Sigmoid colon (tissue), 7 donors: ENCODE results near the gene ARHGAP10. TPM values are rescaled to one million over a fixed set of nuclear protein-coding genes. Genes with fewer than 3 reads are reported as not detected.

ENCODE experiments used
- DNase-seq: peaks from one replicate; pipeline ENCODE4 v3.0.0-alpha.2; 2019
- H3K27ac ChIP-seq, 4 donors: fragments of 200-600 bp; sonication (generic); one replicate each; pipeline ENCODE4 v1.5.1; 2016 to 2019; ENCODE audit warnings: mild to moderate bottlenecking in 1 of 4
- H3K27me3 ChIP-seq, 3 donors: fragments of 200-600 bp; sonication (generic); one replicate each; pipeline ENCODE4 v1.5.1; 2019; ENCODE audit warnings: mild to moderate bottlenecking in 1 of 3
- H3K36me3 ChIP-seq, 4 donors: fragments of 200-600 bp; sonication (generic); one replicate each; pipeline ENCODE4 v1.5.1; 2016 to 2019
- H3K4me1 ChIP-seq, 4 donors: fragments of 200-600 bp; sonication (generic); one replicate each; pipeline ENCODE4 v1.5.1; 2017 to 2019
- H3K4me3 ChIP-seq, 4 donors: fragments of 200-600 bp; sonication (generic); one replicate each; pipeline ENCODE4 v1.5.1; 2017 to 2019; ENCODE audit warnings: mild to moderate bottlenecking in 2 of 4, moderate library complexity in 1 of 4
- H3K9me3 ChIP-seq, 4 donors: fragments of 200-600 bp in 3 of 4; sonication (generic) in 3 of 4; one replicate each; pipeline versions ENCODE4 v1.5.1 to v1.6.1; 2013 to 2019
- CTCF ChIP-seq, 4 experiments: fragments of 450-650 bp in 3 of 4; fragments of 200-600 bp in 1 of 4; IDR thresholded peaks; one replicate each; pipeline ENCODE4 v1.5.1; 2016 to 2019; ENCODE audit warnings: antibody characterized with exemption in 4 of 4, mild to moderate bottlenecking in 3 of 4, moderate library complexity in 2 of 4
- EP300 ChIP-seq, 4 donors: sonication (generic); formaldehyde crosslinking; IDR thresholded peaks; one replicate each; pipeline ENCODE4 v1.6.1; 2017; ENCODE audit warnings: antibody characterized with exemption in 4 of 4
- POLR2A ChIP-seq, 2 donors: fragments of 450-650 bp; IDR thresholded peaks; one replicate each; pipeline ENCODE4 v1.6.1; 2016; ENCODE audit warnings: antibody characterized with exemption in 2 of 2, mild to moderate bottlenecking in 2 of 2, moderate library complexity in 2 of 2
- POLR2AphosphoS5 ChIP-seq, 4 donors: sonication (generic); formaldehyde crosslinking; IDR thresholded peaks; one replicate each; pipeline ENCODE4 v1.6.1; 2017; ENCODE audit warnings: antibody characterized with exemption in 4 of 4
- WGBS, 2 donors: extraction: QIAGEN DNeasy Blood & Tissue Kit; methylation state at CpG; one replicate each; pipeline ENCODE4 v1.1.7; 2013; 5-methylcytosine and 5-hydroxymethylcytosine counted together
- intact Hi-C: fragments of 100-400 bp; cut with DNase I; formaldehyde crosslinking; loops from one replicate; pipeline ENCODE4 v1.15.1; 2023
- polyA plus RNA-seq, 3 donors: library from polyadenylated mRNA; stranded (reverse); fragments of 200-250 nt; gene quantifications; one replicate each; pipeline ENCODE4 v1.2.3, GENCODE V29; 2013
- total RNA-seq, 4 donors: library from RNA; depleted of rRNA; stranded (reverse); fragments of >200 nt; gene quantifications; one replicate each; pipeline ENCODE4 v1.1.0, GENCODE V29; 2016
- donor health status: healthy with polysubstance abuse.
- donor health status: Bipolar disorder and iron deficiency.
- donor health status: healthy.

ARHGAP10 gene
- total and polyA plus RNA-seq, 7 donors: 3.0 to 158 (median 123) TPM

GRCh38 chr4:147864607-147865006 is 132.7 kb downstream of the ARHGAP10 start:
- no peak for DNase-seq
- intact Hi-C loops: loop anchor here (5.0 kb wide), 2 partner anchors 247 to 342 kb away; partner anchors contain the start of gene TMEM184C
- H3K36me3 ChIP-seq: peaks cover 0 to 21% (median 0%) of the 10 kb centered on the region in 4 donors
- no peaks in the 10 kb centered on the region for H3K27me3 ChIP-seq
- peaks cover 0 to 72% (median 58%) of the 10 kb centered on the region in 4 donors for H3K4me1 ChIP-seq
- H3K27ac ChIP-seq: peak overlapping the region; percentile 45 to 81 (median 70)
- WGBS, 2 donors: 39 to 67% methylated on average over 5 of the region's 5 CpGs
- H3K9me3 ChIP-seq: no peaks in the 10 kb centered on the region
- TF ChIP-seq CTCF (IDR thresholded peaks at IDR 0.05) (no peak), POLR2A (IDR thresholded peaks at IDR 0.05) (no peak), EP300 (IDR thresholded peaks at IDR 0.05) (no peak), POLR2AphosphoS5 (IDR thresholded peaks at IDR 0.05) (no peak)
- no peak overlapping the region for H3K4me3 ChIP-seq

GRCh38 chr4:147865926-147866325 is 134.0 kb downstream of the ARHGAP10 start:
- Histone ChIP-seq H3K4me1 (peaks cover 0 to 65% (median 54%) of the 10 kb centered on the region in 4 donors), H3K4me3 (no peak overlapping the region), H3K9me3 (no peaks in the 10 kb centered on the region), H3K27ac (peak overlapping the region; percentile 39 to 81 (median 70)), H3K27me3 (no peaks in the 10 kb centered on the region), H3K36me3 (peaks cover 0 to 21% (median 0%) of the 10 kb centered on the region in 4 donors)
- DNase-seq: no peak
- intact Hi-C loops: loop anchor here (1.0 to 5.0 kb wide), 5 partner anchors 135 to 344 kb away; partner anchors contain the start of genes PRMT9 and TMEM184C
- 73 to 86% methylated on average over 3 of the region's 3 CpGs for WGBS, 2 donors
- TF ChIP-seq EP300 (IDR thresholded peaks at IDR 0.05) (no peak), POLR2A (IDR thresholded peaks at IDR 0.05) (no peak), CTCF (IDR thresholded peaks at IDR 0.05) (no peak), POLR2AphosphoS5 (IDR thresholded peaks at IDR 0.05) (no peak)

GRCh38 chr4:147866532-147867271 is 134.8 kb downstream of the ARHGAP10 start:
- 25 to 39% methylated on average over 2 of the region's 2 CpGs for WGBS, 2 donors

GRCh38 chr4:147874109-147874508 is 142.2 kb downstream of the ARHGAP10 start:
- Histone ChIP-seq H3K4me1 (no peaks in the 10 kb centered on the region), H3K27me3 (no peaks in the 10 kb centered on the region), H3K4me3 (no peak overlapping the region), H3K27ac (no peak overlapping the region), H3K36me3 (peaks cover 16 to 44% (median 21%) of the 10 kb centered on the region in 4 donors), H3K9me3 (no peaks in the 10 kb centered on the region)
- 67 to 69% methylated on average over 5 of the region's 5 CpGs for WGBS, 2 donors
- no peak for DNase-seq
- intact Hi-C loops: no loop called here
- TF ChIP-seq CTCF (IDR thresholded peaks at IDR 0.05): no peak
- no peak for TF ChIP-seq POLR2AphosphoS5 (IDR thresholded peaks at IDR 0.05)
- TF ChIP-seq POLR2A (IDR thresholded peaks at IDR 0.05): no peak
- TF ChIP-seq EP300 (IDR thresholded peaks at IDR 0.05): no peak

More at GRCh38 chr4:147866532-147867271, 134.8 kb downstream of the ARHGAP10 start:
- intact Hi-C loops: loop anchor here (1.0 to 5.0 kb wide), 5 partner anchors 136 to 344 kb away; partner anchors contain the start of genes PRMT9 and TMEM184C
- H3K4me3 ChIP-seq: no peak overlapping the region
- H3K27ac ChIP-seq: peak overlapping the region; percentile 39 to 81 (median 70)
- peaks cover 0 to 21% (median 0%) of the 10 kb centered on the region in 4 donors for H3K36me3 ChIP-seq
- no peaks in the 10 kb centered on the region for H3K9me3 ChIP-seq
- H3K4me1 ChIP-seq: peaks cover 0 to 58% (median 47%) of the 10 kb centered on the region in 4 donors
- no peak for TF ChIP-seq EP300 (IDR thresholded peaks at IDR 0.05)
- peak in 3 of 4 donors; percentile 33 to 65 (median 53) for TF ChIP-seq POLR2AphosphoS5 (IDR thresholded peaks at IDR 0.05)
- TF ChIP-seq CTCF (IDR thresholded peaks at IDR 0.05): peak; percentile 97 to 100 (median 98)
- TF ChIP-seq POLR2A (IDR thresholded peaks at IDR 0.05): no peak
- no peaks in the 10 kb centered on the region for H3K27me3 ChIP-seq
- peak; percentile 96 for DNase-seq
